ENCODE data around the gene GPR183.

GPR183 gene

GRCh38 chr13:99346335-99347042, 39.3 kb upstream of the GPR183 start:
- Histone ChIP-seq H3K4me3 (ENCODE audit: low read length) (no peak overlapping the region), H3K4me1 (ENCODE audit: insufficient read depth, low read length) (no peaks in the 10 kb centered on the region), H3K9me3 (ENCODE audit: low read length) (no peaks in the 10 kb centered on the region), H3K36me3 (ENCODE audit: insufficient read depth, low read length) (peaks cover 30% of the 10 kb centered on the region), H3K27me3 (ENCODE audit: insufficient read depth, low read length) (no peaks in the 10 kb centered on the region), H2AFZ (ENCODE audit: low read depth, low read length) (no peak overlapping the region)

GRCh38 chr13:99345345-99345744, 38.1 kb upstream of the GPR183 start:
- no peaks in the 10 kb centered on the region for H3K4me1 ChIP-seq (ENCODE audit: insufficient read depth, low read length)
- H2AFZ ChIP-seq (ENCODE audit: low read depth, low read length) = no peak overlapping the region
- H3K4me3 ChIP-seq (ENCODE audit: low read length) = no peak overlapping the region
- H3K36me3 ChIP-seq (ENCODE audit: insufficient read depth, low read length) = peaks cover 36% of the 10 kb centered on the region
- no peaks in the 10 kb centered on the region for H3K27me3 ChIP-seq (ENCODE audit: insufficient read depth, low read length)
- H3K9me3 ChIP-seq (ENCODE audit: low read length) = no peaks in the 10 kb centered on the region

- peaks cover 40% of the 10 kb centered on the region for H3K36me3 ChIP-seq (ENCODE audit: insufficient read depth, low read length)
- no peak overlapping the region for H2AFZ ChIP-seq (ENCODE audit: low read depth, low read length)
- H3K4me1 ChIP-seq (ENCODE audit: insufficient read depth, low read length) = no peaks in the 10 kb centered on the region
- H3K9me3 ChIP-seq (ENCODE audit: low read length) = no peaks in the 10 kb centered on the region
- H3K4me3 ChIP-seq (ENCODE audit: low read length) = no peak overlapping the region
- no peaks in the 10 kb centered on the region for H3K27me3 ChIP-seq (ENCODE audit: insufficient read depth, low read length)
These were observed 37.5 kb upstream of the GPR183 start for GRCh38 chr13:99344610-99345208.

- Histone ChIP-seq H2AFZ (ENCODE audit: low read depth, low read length) (no peak overlapping the region), H3K9me3 (ENCODE audit: low read length) (no peaks in the 10 kb centered on the region), H3K36me3 (ENCODE audit: insufficient read depth, low read length) (peaks cover 37% of the 10 kb centered on the region), H3K27me3 (ENCODE audit: insufficient read depth, low read length) (no peaks in the 10 kb centered on the region), H3K4me1 (ENCODE audit: insufficient read depth, low read length) (no peaks in the 10 kb centered on the region), H3K4me3 (ENCODE audit: low read length) (no peak overlapping the region)
These were observed 35.6 kb upstream of the GPR183 start for GRCh38 chr13:99342723-99343315.

- H3K27me3 ChIP-seq (ENCODE audit: insufficient read depth, low read length) = no peaks in the 10 kb centered on the region
- no peak overlapping the region for H3K4me3 ChIP-seq (ENCODE audit: low read length)
- H3K36me3 ChIP-seq (ENCODE audit: insufficient read depth, low read length) = peaks cover 37% of the 10 kb centered on the region
- H3K4me1 ChIP-seq (ENCODE audit: insufficient read depth, low read length) = no peaks in the 10 kb centered on the region
- no peak overlapping the region for H2AFZ ChIP-seq (ENCODE audit: low read depth, low read length)
- H3K9me3 ChIP-seq (ENCODE audit: low read length) = no peaks in the 10 kb centered on the region
These were observed 34.9 kb upstream of the GPR183 start for GRCh38 chr13:99341969-99342722.

- Histone ChIP-seq H3K27me3 (ENCODE audit: insufficient read depth, low read length) (no peaks in the 10 kb centered on the region), H3K4me1 (ENCODE audit: insufficient read depth, low read length) (no peaks in the 10 kb centered on the region), H3K9me3 (ENCODE audit: low read length) (no peaks in the 10 kb centered on the region), H3K4me3 (ENCODE audit: low read length) (no peak overlapping the region), H3K36me3 (ENCODE audit: insufficient read depth, low read length) (peaks cover 39% of the 10 kb centered on the region), H2AFZ (ENCODE audit: low read depth, low read length) (no peak overlapping the region)
These were observed 33.4 kb upstream of the GPR183 start for GRCh38 chr13:99340638-99341037.

- Histone ChIP-seq H3K9me3 (ENCODE audit: low read length) (no peaks in the 10 kb centered on the region), H3K4me3 (ENCODE audit: low read length) (no peak overlapping the region), H3K27me3 (ENCODE audit: insufficient read depth, low read length) (no peaks in the 10 kb centered on the region)
These were observed 32.7 kb upstream of the GPR183 start for GRCh38 chr13:99339736-99340397.

GRCh38 chr13:99339230-99339721, 32.1 kb upstream of the GPR183 start:
- Histone ChIP-seq H3K27me3 (ENCODE audit: insufficient read depth, low read length) (no peaks in the 10 kb centered on the region), H3K4me3 (ENCODE audit: low read length) (no peak overlapping the region), H3K4me1 (ENCODE audit: insufficient read depth, low read length) (no peaks in the 10 kb centered on the region), H3K9me3 (ENCODE audit: low read length) (no peaks in the 10 kb centered on the region), H2AFZ (ENCODE audit: low read depth, low read length) (no peak overlapping the region), H3K36me3 (ENCODE audit: insufficient read depth, low read length) (peaks cover 39% of the 10 kb centered on the region)

More at GRCh38 chr13:99339736-99340397, 32.7 kb upstream of the GPR183 start:
- Histone ChIP-seq H2AFZ (ENCODE audit: low read depth, low read length) (no peak overlapping the region), H3K4me1 (ENCODE audit: insufficient read depth, low read length) (no peaks in the 10 kb centered on the region), H3K36me3 (ENCODE audit: insufficient read depth, low read length) (peaks cover 39% of the 10 kb centered on the region)

- Histone ChIP-seq H3K4me1 (ENCODE audit: insufficient read depth, low read length) (no peaks in the 10 kb centered on the region), H3K4me3 (ENCODE audit: low read length) (no peak overlapping the region), H3K9me3 (ENCODE audit: low read length) (no peaks in the 10 kb centered on the region), H3K27me3 (ENCODE audit: insufficient read depth, low read length) (no peaks in the 10 kb centered on the region), H2AFZ (ENCODE audit: low read depth, low read length) (no peak overlapping the region), H3K36me3 (ENCODE audit: insufficient read depth, low read length) (peaks cover 6% of the 10 kb centered on the region)
These were observed 28.4 kb upstream of the GPR183 start for GRCh38 chr13:99335603-99336002.

GRCh38 chr13:99335087-99335486, 27.9 kb upstream of the GPR183 start:
- no peak overlapping the region for H3K4me3 ChIP-seq (ENCODE audit: low read length)
- no peak overlapping the region for H2AFZ ChIP-seq (ENCODE audit: low read depth, low read length)
- H3K9me3 ChIP-seq (ENCODE audit: low read length) = no peaks in the 10 kb centered on the region
- H3K36me3 ChIP-seq (ENCODE audit: insufficient read depth, low read length) = peaks cover 4% of the 10 kb centered on the region
- H3K27me3 ChIP-seq (ENCODE audit: insufficient read depth, low read length) = no peaks in the 10 kb centered on the region
- H3K4me1 ChIP-seq (ENCODE audit: insufficient read depth, low read length) = no peaks in the 10 kb centered on the region

GRCh38 chr13:99334221-99334620, 27.0 kb upstream of the GPR183 start:
- Histone ChIP-seq H3K4me3 (ENCODE audit: low read length) (no peak overlapping the region), H3K36me3 (ENCODE audit: insufficient read depth, low read length) (peaks cover 5% of the 10 kb centered on the region), H3K27me3 (ENCODE audit: insufficient read depth, low read length) (no peaks in the 10 kb centered on the region), H3K4me1 (ENCODE audit: insufficient read depth, low read length) (no peaks in the 10 kb centered on the region), H3K9me3 (ENCODE audit: low read length) (peaks cover 3% of the 10 kb centered on the region), H2AFZ (ENCODE audit: low read depth, low read length) (no peak overlapping the region)

GRCh38 chr13:99332456-99332855, 25.3 kb upstream of the GPR183 start:
- peaks cover 12% of the 10 kb centered on the region for H3K36me3 ChIP-seq (ENCODE audit: insufficient read depth, low read length)
- H3K4me1 ChIP-seq (ENCODE audit: insufficient read depth, low read length) = no peaks in the 10 kb centered on the region
- no peak overlapping the region for H2AFZ ChIP-seq (ENCODE audit: low read depth, low read length)
- no peak overlapping the region for H3K4me3 ChIP-seq (ENCODE audit: low read length)
- H3K27me3 ChIP-seq (ENCODE audit: insufficient read depth, low read length) = no peaks in the 10 kb centered on the region
- H3K9me3 ChIP-seq (ENCODE audit: low read length) = peaks cover 4% of the 10 kb centered on the region

Data from neuron (in vitro differentiated cells).